Superior temporal gyrus (tissue), 1 donor: ENCODE results near the gene INS.

Experiments used
- DNase-seq: peaks from one replicate; pipeline ENCODE4 v3.0.0-alpha.2; 2016; ENCODE audit errors: extremely low spot score

Gene INS

GRCh38 chr11:2115308-2115707, 45.7 kb downstream of the INS start:
- no peak for DNase-seq

DNA sequence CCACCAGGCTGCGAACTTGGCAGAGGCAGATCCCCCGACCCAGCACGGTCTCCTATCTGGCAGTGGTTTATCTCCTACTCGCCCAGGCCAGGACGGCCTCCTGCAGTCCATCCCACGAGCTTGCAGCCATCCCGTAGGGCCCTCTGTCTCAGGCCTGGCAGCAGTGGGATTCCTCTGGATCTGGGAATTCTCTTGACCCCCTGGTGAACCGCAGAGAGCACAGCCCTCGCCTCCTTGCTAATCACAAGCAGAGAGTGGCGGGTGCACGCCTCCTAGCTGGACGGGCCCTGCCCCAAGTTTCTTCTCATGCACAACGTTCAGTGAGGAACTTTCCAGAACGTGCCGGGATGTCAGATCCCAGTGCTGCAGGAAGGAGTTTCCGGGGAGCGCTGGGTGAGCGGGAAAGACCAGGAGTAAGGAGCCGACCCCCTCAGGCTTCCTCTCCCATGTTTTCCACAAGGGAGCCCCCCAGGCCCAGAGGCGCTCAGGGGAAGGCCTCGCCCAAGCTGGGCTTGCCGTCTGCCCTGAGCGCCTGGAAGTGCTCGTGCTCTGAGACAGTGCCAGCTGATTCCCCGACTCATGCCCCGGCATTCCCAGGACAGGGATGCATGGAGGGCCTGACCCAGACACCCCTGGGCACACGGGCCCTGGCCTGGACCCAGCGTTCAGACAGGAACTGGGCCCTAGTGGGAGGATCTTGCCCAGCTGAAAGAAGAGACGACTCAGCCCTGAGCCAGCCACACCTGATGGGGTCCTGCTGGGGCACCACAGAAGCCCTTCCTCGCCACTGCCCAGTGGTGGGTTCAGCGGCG, 46.4 kb downstream of the INS start:
- no peak for DNase-seq

GRCh38 chr11:2113776-2114175, 47.2 kb downstream of the INS start:
- no peak for DNase-seq

DNA sequence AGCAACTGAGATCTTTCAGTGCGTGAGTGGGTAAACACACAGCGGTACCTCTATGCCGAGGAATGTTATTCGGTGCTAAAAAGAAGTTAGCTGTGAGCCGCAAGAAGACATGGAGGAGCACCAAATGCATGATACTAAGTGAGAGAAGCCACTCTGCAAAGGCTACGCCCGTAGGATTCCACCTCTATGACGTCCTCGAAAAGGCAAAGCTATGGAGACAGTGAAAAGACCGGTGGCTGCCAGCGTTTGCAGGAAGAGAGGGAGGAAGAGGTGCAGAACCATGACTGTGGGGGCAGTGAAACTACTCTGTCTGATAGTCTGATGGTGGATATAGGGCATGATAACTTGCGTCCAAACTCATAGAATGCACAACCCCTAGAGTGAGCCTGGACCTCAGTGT, 50.5 kb downstream of the INS start:
- no peak for DNase-seq
